ENCODE data around the gene DNAH3.
"Not testable (repeated sequence)": the region's sequence is repeated elsewhere in the genome, so short reads cannot be mapped to it uniquely, and the experiment has no call there.

The DNAH3 gene

DNA sequence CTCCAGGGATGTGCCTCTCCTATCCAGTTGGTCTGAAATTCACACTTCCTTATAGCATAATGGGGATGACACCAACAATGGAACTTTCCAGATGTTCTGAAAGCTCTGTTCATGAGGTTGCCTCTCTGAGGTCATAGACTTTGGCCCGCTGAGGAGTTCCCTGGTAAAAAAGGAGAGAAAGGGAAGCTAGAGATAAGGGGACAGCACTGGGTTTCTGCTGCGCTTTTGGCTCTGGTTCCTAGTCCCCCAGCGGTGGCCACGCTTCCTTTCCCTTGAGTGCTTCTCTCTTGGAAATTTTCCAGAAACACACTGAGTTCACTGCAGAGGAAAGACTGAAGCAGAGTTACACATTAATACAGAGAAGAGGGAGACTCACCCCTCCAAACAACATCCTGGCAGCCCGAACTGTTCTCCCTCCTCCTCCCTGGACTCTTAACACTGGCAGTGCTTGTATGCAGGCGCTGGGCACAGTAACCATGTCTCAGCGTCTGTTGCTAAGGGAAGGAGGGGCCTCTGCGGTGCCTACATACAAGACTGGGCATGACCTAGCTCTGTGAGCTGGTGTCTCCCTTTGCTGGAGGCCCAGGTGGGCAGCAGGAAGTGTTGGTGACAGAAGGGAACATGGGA is at the start of gene DNAH3:
Gene DNAH3, minus strand, starts transcription at position 472 of the 627 bp plus-strand sequence. CDS start 527 bp downstream, outside the sequence.
- TF ChIP-seq, protein P1, sequence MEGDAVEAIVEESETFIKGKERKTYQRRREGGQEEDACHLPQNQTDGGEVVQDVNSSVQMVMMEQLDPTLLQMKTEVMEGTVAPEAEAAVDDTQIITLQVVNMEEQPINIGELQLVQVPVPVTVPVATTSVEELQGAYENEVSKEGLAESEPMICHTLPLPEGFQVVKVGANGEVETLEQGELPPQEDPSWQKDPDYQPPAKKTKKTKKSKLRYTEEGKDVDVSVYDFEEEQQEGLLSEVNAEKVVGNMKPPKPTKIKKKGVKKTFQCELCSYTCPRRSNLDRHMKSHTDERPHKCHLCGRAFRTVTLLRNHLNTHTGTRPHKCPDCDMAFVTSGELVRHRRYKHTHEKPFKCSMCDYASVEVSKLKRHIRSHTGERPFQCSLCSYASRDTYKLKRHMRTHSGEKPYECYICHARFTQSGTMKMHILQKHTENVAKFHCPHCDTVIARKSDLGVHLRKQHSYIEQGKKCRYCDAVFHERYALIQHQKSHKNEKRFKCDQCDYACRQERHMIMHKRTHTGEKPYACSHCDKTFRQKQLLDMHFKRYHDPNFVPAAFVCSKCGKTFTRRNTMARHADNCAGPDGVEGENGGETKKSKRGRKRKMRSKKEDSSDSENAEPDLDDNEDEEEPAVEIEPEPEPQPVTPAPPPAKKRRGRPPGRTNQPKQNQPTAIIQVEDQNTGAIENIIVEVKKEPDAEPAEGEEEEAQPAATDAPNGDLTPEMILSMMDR (IDR thresholded peaks at IDR 0.05; ENCODE audit: low read depth, low read length), result no peak
- no peak within 1 kb of the TSS for H3K4me3 ChIP-seq (ENCODE audit: low read depth, low read length)

- TF ChIP-seq, protein P1 (IDR thresholded peaks at IDR 0.05; ENCODE audit: low read depth, low read length), result no peak
- no peak overlapping the region for H3K4me3 ChIP-seq (ENCODE audit: low read depth, low read length)
Observed at GRCh38 chr16:21199607-21200218, 49.1 kb upstream of the DNAH3 start.

- H3K4me3 ChIP-seq (ENCODE audit: low read depth, low read length), result no peak overlapping the region
- TF ChIP-seq, protein P1 (IDR thresholded peaks at IDR 0.05; ENCODE audit: low read depth, low read length), result no peak
Observed at GRCh38 chr16:21197621-21198020, 47.0 kb upstream of the DNAH3 start.

DNA sequence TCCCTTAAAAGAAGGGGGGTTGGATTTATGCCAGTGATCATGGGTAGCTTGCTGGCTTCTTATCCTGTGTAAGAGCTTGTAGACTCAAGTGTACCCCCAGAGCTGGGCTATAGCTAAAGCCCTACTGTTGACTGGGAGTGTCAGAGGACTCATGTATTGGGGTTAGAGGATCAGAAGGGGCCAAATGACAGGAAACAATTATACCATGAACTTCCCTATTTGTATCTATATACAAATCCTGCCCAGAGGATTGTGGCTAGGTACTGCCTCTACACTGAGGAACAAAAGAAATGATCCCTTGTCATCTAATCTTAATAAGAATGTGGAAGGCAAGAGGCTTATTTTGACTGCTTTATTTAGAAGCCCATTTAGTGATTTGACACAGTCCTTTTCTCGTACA is 46.5 kb upstream of the DNAH3 start:
- no peak overlapping the region for H3K4me3 ChIP-seq (ENCODE audit: low read depth, low read length)
- TF ChIP-seq, protein P1 (IDR thresholded peaks at IDR 0.05; ENCODE audit: low read depth, low read length), result no peak

GRCh38 chr16:21195330-21195729 is 44.7 kb upstream of the DNAH3 start:
- H3K4me3 ChIP-seq (ENCODE audit: low read depth, low read length), result not testable (repeated sequence)

DNA sequence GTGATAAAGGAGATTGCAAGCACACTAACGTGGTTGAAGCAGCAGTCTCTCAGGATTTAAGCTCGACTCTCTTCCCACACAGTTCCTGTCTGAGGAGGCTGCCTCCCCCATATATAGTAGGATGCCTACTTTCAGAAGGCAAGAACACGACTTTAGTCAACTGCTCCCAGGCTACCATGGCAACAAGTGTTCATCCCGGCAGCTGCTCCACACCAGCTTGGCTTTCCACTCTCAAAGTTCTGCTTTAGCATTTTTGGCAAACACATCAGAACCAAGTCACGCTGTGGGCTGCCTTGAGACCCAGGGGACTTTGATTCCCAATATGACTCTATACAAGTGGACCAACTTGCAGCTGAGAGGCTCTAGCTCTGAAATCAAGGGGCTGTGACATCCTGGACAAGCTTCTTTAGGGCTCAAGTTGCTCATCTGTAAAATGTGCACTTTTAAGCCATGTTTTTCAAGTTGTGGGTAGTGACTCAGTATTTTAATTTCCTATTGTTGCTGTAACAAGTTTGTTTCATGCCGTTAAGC is 44.2 kb upstream of the DNAH3 start:
- no peak overlapping the region for H3K4me3 ChIP-seq (ENCODE audit: low read depth, low read length)
- TF ChIP-seq, protein P1 (IDR thresholded peaks at IDR 0.05; ENCODE audit: low read depth, low read length), result no peak

DNA sequence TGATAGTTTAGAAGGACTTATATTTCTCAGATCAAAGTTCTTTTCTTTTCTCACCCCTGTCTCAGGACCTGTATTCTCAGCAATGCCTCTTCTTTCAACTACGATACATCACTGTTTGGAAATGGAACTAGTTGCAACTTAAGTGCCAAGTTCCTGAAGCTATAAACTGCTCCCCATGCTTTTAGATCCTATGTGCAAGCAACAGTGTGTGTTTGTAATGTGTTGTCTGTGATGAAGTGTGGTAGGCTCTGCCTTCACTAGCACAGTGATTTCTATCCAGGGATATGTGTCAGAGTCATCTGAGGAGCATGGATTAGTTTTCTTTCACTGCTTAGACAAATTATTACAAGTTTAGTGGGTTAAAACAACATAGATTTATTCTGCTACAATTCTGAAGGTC is 42.3 kb upstream of the DNAH3 start:
- TF ChIP-seq, protein P1 (IDR thresholded peaks at IDR 0.05; ENCODE audit: low read depth, low read length), result no peak
- no peak overlapping the region for H3K4me3 ChIP-seq (ENCODE audit: low read depth, low read length)

All from WI38 (cell line).